HG02943 (cell line): ENCODE results near the gene FKTN.
"Not testable (repeated sequence)": the region's sequence is repeated elsewhere in the genome, so short reads cannot be mapped to it uniquely, and the experiment has no call there.

Experiments
- ATAC-seq: cut with Tn5 transposase; IDR thresholded peaks from one replicate; pipeline ENCODE4 v1.9.1; 2021; ENCODE audit warnings: mild to moderate bottlenecking, low read depth, moderate library complexity; ENCODE audit not compliant: unreplicated experiment

Gene FKTN

GRCh38 chr9:105557804-105558610, at the start of gene FKTN:
Gene FKTN, plus strand, starts transcription at chr9:105558131. Its CDS starts 16,902 bp downstream, at chr9:105575033.
- peak; percentile 94 for ATAC-seq

GRCh38 chr9:105508530-105508929, 49.4 kb upstream of the FKTN start:
- ATAC-seq, result no peak

- peak; percentile 57 for ATAC-seq
These were observed 47.9 kb upstream of the FKTN start for GRCh38 chr9:105510024-105510423.

- ATAC-seq, result no peak
These were observed 46.5 kb upstream of the FKTN start for GRCh38 chr9:105511446-105511845.

- ATAC-seq, result no peak
These were observed 42.0 kb upstream of the FKTN start for GRCh38 chr9:105515811-105516413.

- not testable (repeated sequence) for ATAC-seq
These were observed 38.1 kb upstream of the FKTN start for GRCh38 chr9:105519710-105520369.

- not testable (repeated sequence) for ATAC-seq
These were observed 36.9 kb upstream of the FKTN start for GRCh38 chr9:105520992-105521391.

- peak; percentile 53 for ATAC-seq
These were observed 35.1 kb upstream of the FKTN start for GRCh38 chr9:105522618-105523385.

- no peak for ATAC-seq
These were observed 26.4 kb upstream of the FKTN start for GRCh38 chr9:105531530-105531929.

- ATAC-seq, result no peak
These were observed 21.8 kb upstream of the FKTN start for GRCh38 chr9:105535920-105536668.

GRCh38 chr9:105539452-105539851, 18.5 kb upstream of the FKTN start:
- no peak for ATAC-seq

- peak; percentile 79 for ATAC-seq
These were observed 16.1 kb upstream of the FKTN start for GRCh38 chr9:105541838-105542237.

- ATAC-seq, result no peak
These were observed 3.9 kb upstream of the FKTN start for GRCh38 chr9:105554042-105554441.

GRCh38 chr9:105572455-105572854, 14.5 kb downstream of the FKTN start:
- no peak for ATAC-seq

GRCh38 chr9:105579952-105580351, 22.0 kb downstream of the FKTN start:
- not testable (repeated sequence) for ATAC-seq

- ATAC-seq, result not testable (repeated sequence)
These were observed 23.6 kb downstream of the FKTN start for GRCh38 chr9:105581550-105581949.

GRCh38 chr9:105593145-105593544, 35.2 kb downstream of the FKTN start:
- no peak for ATAC-seq

GRCh38 chr9:105608721-105609598, 51.0 kb downstream of the FKTN start:
- ATAC-seq, result no peak

- no peak for ATAC-seq
These were observed 63.1 kb downstream of the FKTN start for GRCh38 chr9:105621001-105621400.
